Progenitor cell of endocrine pancreas (in vitro differentiated cells): ENCODE measurements around the gene MYOF. TPM values are rescaled to one million over a fixed set of nuclear protein-coding genes. Genes with fewer than 3 reads are reported as not detected.

ENCODE experiments used
- DNase-seq: peaks from one replicate; pipeline ENCODE4 v3.0.0; 2021; ENCODE audit warnings: low spot score; ENCODE audit not compliant: unreplicated experiment
- H3K27ac Mint-ChIP-seq: 2 replicates; pipeline ENCODE4 v1.8.0; 2021; ENCODE audit warnings: mild to moderate bottlenecking, moderate library complexity, mixed read lengths
- H3K27me3 Mint-ChIP-seq: 2 replicates; pipeline ENCODE4 v1.8.0; 2021; ENCODE audit warnings: mixed read lengths
- H3K36me3 Mint-ChIP-seq: 2 replicates; pipeline ENCODE4 v1.8.0; 2022; ENCODE audit warnings: mixed read lengths; ENCODE audit not compliant: insufficient read depth
- H3K4me1 Mint-ChIP-seq: 2 replicates; pipeline ENCODE4 v1.8.0; 2021; ENCODE audit warnings: low read depth, mixed read lengths
- H3K4me3 Mint-ChIP-seq: 2 replicates; pipeline ENCODE4 v1.8.0; 2021; ENCODE audit warnings: low read depth, mild to moderate bottlenecking, moderate library complexity, mixed read lengths
- H3K9me3 Mint-ChIP-seq: 2 replicates; pipeline ENCODE4 v1.8.0; 2021; ENCODE audit warnings: low read depth, mixed read lengths
- CTCF ChIP-seq: fragments of 200-600 bp; sonication (generic); IDR thresholded peaks from one replicate; pipeline ENCODE4 v1.5.0; 2021; ENCODE audit warnings: antibody characterized with exemption, mild to moderate bottlenecking; ENCODE audit not compliant: unreplicated experiment
- total RNA-seq: library from RNA; stranded (reverse); gene quantifications from 2 replicates; pipeline ENCODE4 v1.2.1, GENCODE V29; 2021

The MYOF gene
- total RNA-seq, 1 donor from 2014 or later = 25.5 TPM

GRCh38 chr10:93503075-93503474, 20.9 kb upstream of the MYOF start:
- peaks cover 2% of the 10 kb centered on the region for H3K36me3 Mint-ChIP-seq
- no peak for DNase-seq
- no peaks in the 10 kb centered on the region for H3K9me3 Mint-ChIP-seq
- peaks cover 5% of the 10 kb centered on the region for H3K4me1 Mint-ChIP-seq
- H3K27ac Mint-ChIP-seq = no peak overlapping the region
- TF ChIP-seq CTCF = no peak
- H3K27me3 Mint-ChIP-seq = no peaks in the 10 kb centered on the region
- no peak overlapping the region for H3K4me3 Mint-ChIP-seq

- H3K36me3 Mint-ChIP-seq = no peaks in the 10 kb centered on the region
- no peak for TF ChIP-seq CTCF
- no peak for DNase-seq
- no peak overlapping the region for H3K27ac Mint-ChIP-seq
- H3K9me3 Mint-ChIP-seq = no peaks in the 10 kb centered on the region
- no peak overlapping the region for H3K4me3 Mint-ChIP-seq
- peaks cover 10% of the 10 kb centered on the region for H3K4me1 Mint-ChIP-seq
- H3K27me3 Mint-ChIP-seq = no peaks in the 10 kb centered on the region
These were observed 19.5 kb upstream of the MYOF start for GRCh38 chr10:93501650-93502049.

GRCh38 chr10:93498166-93498565, 16.0 kb upstream of the MYOF start:
- H3K27ac Mint-ChIP-seq = no peak overlapping the region
- no peak for DNase-seq
- no peaks in the 10 kb centered on the region for H3K9me3 Mint-ChIP-seq
- H3K27me3 Mint-ChIP-seq = peaks cover 7% of the 10 kb centered on the region
- TF ChIP-seq CTCF = no peak
- H3K4me3 Mint-ChIP-seq = peak overlapping the region; percentile 66
- H3K4me1 Mint-ChIP-seq = peaks cover 13% of the 10 kb centered on the region
- no peaks in the 10 kb centered on the region for H3K36me3 Mint-ChIP-seq

GRCh38 chr10:93496322-93497041, 14.3 kb upstream of the MYOF start, which contains the start of gene CEP55:
Gene CEP55, plus strand, starts transcription at chr10:93496612. Its CDS starts 3,440 bp downstream, at chr10:93500052.
- Mint-ChIP-seq H3K4me1 (peaks cover 10% of the 10 kb centered on the region), H3K27me3 (peaks cover 7% of the 10 kb centered on the region), H3K9me3 (no peaks in the 10 kb centered on the region), H3K27ac (peak within 1 kb of the TSS; percentile 87), H3K36me3 (no peaks in the 10 kb centered on the region), H3K4me3 (peak within 1 kb of the TSS; percentile 81)
- TF ChIP-seq CTCF = no peak
- peak; percentile 94 for DNase-seq

GRCh38 chr10:93495654-93496321, 13.7 kb upstream of the MYOF start:
- peaks cover 10% of the 10 kb centered on the region for H3K4me1 Mint-ChIP-seq
- peaks cover 7% of the 10 kb centered on the region for H3K27me3 Mint-ChIP-seq
- H3K27ac Mint-ChIP-seq = peak overlapping the region; percentile 87
- H3K4me3 Mint-ChIP-seq = peak overlapping the region; percentile 81
- no peak for DNase-seq
- TF ChIP-seq CTCF = no peak
- no peaks in the 10 kb centered on the region for H3K36me3 Mint-ChIP-seq
- no peaks in the 10 kb centered on the region for H3K9me3 Mint-ChIP-seq
